GM12878 (cell line): ENCODE data around the gene ENPP7. TPM values are rescaled to one million over a fixed set of nuclear protein-coding genes. Genes with fewer than 3 reads are reported as not detected.

Source experiments
- ATAC-seq: fragments of 200-7000 bp; cut with Tn5 transposase; 3 replicates; pipeline ENCODE4 v1.9.1; 2020; ENCODE audit warnings: mild to moderate bottlenecking, moderate library complexity
- BruUV-seq: library from RNA; stranded (reverse); fragments of 400-500 nt; replicated peaks from 2 replicates; lab custom pipeline; 2021; lab: Mats Ljungman, UMichigan
- CTCF ChIA-PET: fragments of 300-600 bp; sonication (Branson Sonifier 250); formaldehyde crosslinking; extraction: SDS; loops from one replicate; lab custom pipeline; 2021; ENCODE audit warnings: inconsistent platforms; lab: Yijun Ruan, JAX
- POLR2A ChIA-PET: fragments of 350-600 bp; formaldehyde crosslinking; extraction: SDS; loops from one replicate; lab custom pipeline; 2021; ENCODE audit warnings: inconsistent platforms; lab: Charles Lee
- RAD21 ChIA-PET: fragments of 300-600 bp; sonication (Branson Sonifier 250); formaldehyde crosslinking; loops from one replicate; lab custom pipeline; 2023; ENCODE audit warnings: antibody characterized with exemption; ENCODE audit not compliant: unreplicated experiment; lab: Charles Lee
- SMC1A ChIA-PET: fragments of 300-600 bp; sonication (Branson Sonifier 250); formaldehyde crosslinking; loops from one replicate; lab custom pipeline; 2023; ENCODE audit not compliant: unreplicated experiment, uncharacterized antibody; lab: Charles Lee
- DNase-seq: peaks from one replicate; pipeline ENCODE4 v3.0.0-alpha.2; 2011; ENCODE audit warnings: low read depth, low spot score
- FAIRE-seq: peaks from 3 replicates; lab custom pipeline; 2011; peaks lifted over from hg19 to GRCh38; lab: Jason Lieb, UNC
- H2AFZ ChIP-seq: 2 replicates; pipeline ENCODE4 v1.6.0; 2011; ENCODE audit warnings: low read depth, low read length, control low read depth; ENCODE audit not compliant: control insufficient read depth
- H3K27ac ChIP-seq: 2 replicates; pipeline ENCODE4 v1.5.1; 2011; ENCODE audit warnings: control low read depth; ENCODE audit not compliant: control insufficient read depth, insufficient read depth
- H3K27me3 ChIP-seq, 2 experiments: replicated peaks in 1 of 2; 2 replicates each; pipeline versions ENCODE4 v1.6.0 to v1.6.1; 2011; ENCODE audit warnings: low read length in 1 of 2; ENCODE audit not compliant: control insufficient read depth in 2 of 2, insufficient read depth in 2 of 2
- H3K36me3 ChIP-seq, 2 experiments: 2 replicates each; pipeline ENCODE4 v1.5.1; 2011; ENCODE audit warnings: low read length in 1 of 2; ENCODE audit not compliant: control insufficient read depth in 2 of 2, insufficient read depth in 2 of 2
- H3K4me1 ChIP-seq: 2 replicates; pipeline ENCODE4 v1.6.1; 2011; ENCODE audit warnings: mild to moderate bottlenecking, low read length, moderate library complexity, mixed read lengths; ENCODE audit not compliant: control insufficient read depth, insufficient read depth
- H3K4me2 ChIP-seq: 2 replicates; pipeline ENCODE4 v1.6.0; 2011; ENCODE audit warnings: control low read depth; ENCODE audit not compliant: control insufficient read depth, insufficient read depth
- H3K4me3 ChIP-seq: fragments of 200-600 bp; sonication (generic); 2 replicates; pipeline ENCODE4 v1.5.1; 2016
- H3K79me2 ChIP-seq: 2 replicates; pipeline ENCODE4 v1.6.0; 2011; ENCODE audit warnings: low read length; ENCODE audit not compliant: control insufficient read depth, insufficient read depth
- H3K9ac ChIP-seq: 2 replicates; pipeline ENCODE4 v1.8.0; 2011; ENCODE audit warnings: low read length, control low read depth, mixed read lengths; ENCODE audit not compliant: control insufficient read depth, insufficient read depth
- H3K9me3 ChIP-seq: replicated peaks from 3 replicates; pipeline ENCODE4 v1.5.1; 2011; ENCODE audit warnings: mild to moderate bottlenecking, low read length; ENCODE audit not compliant: control insufficient read depth, insufficient read depth
- H4K20me1 ChIP-seq: 2 replicates; pipeline ENCODE4 v1.6.0; 2011; ENCODE audit not compliant: control insufficient read depth, insufficient read depth
- BHLHE40 ChIP-seq, 2 experiments: fragments of 450-650 bp in 1 of 2; IDR thresholded peaks; 2 replicates each; pipeline ENCODE4 v1.6.1; 2011 to 2017; ENCODE audit warnings: low read depth in 2 of 2, borderline replicate concordance in 1 of 2, improper control_type of control experiment in 1 of 2, low read length in 1 of 2, mild to moderate bottlenecking in 1 of 2
- CHD4 ChIP-seq: fragments of 200-600 bp; sonication (generic); IDR thresholded peaks from 2 replicates; pipeline ENCODE4 v1.6.1; 2016; ENCODE audit warnings: mild to moderate bottlenecking
- EED ChIP-seq: sonication (generic); IDR thresholded peaks from 2 replicates; pipeline ENCODE4 v1.6.1; 2016; ENCODE audit warnings: antibody characterized with exemption, low read depth
- HCFC1 ChIP-seq: fragments of 150-350 bp; IDR thresholded peaks from 2 replicates; pipeline ENCODE4 v1.6.1; 2014; ENCODE audit warnings: low read length
- MXI1 ChIP-seq: fragments of 150-350 bp; IDR thresholded peaks from 2 replicates; pipeline ENCODE4 v1.6.1; 2011; ENCODE audit warnings: low read depth, mild to moderate bottlenecking, inconsistent platforms, low read length, improper control_type of control experiment
- SIN3A ChIP-seq: IDR thresholded peaks from 2 replicates; pipeline ENCODE4 v1.6.1; 2012; ENCODE audit warnings: low read depth, low read length, improper control_type of control experiment
- TARDBP ChIP-seq: IDR thresholded peaks from 2 replicates; pipeline ENCODE4 v1.6.1; 2016; ENCODE audit warnings: borderline replicate concordance
- ZBED1 ChIP-seq: IDR thresholded peaks from 2 replicates; pipeline ENCODE4 v1.6.1; 2016; ENCODE audit warnings: borderline replicate concordance
- ZNF687 ChIP-seq: fragments of 450-650 bp; IDR thresholded peaks from 2 replicates; pipeline ENCODE4 v1.6.1; 2017; ENCODE audit warnings: mild to moderate bottlenecking, moderate library complexity
- WGBS: methylation state at CpG from one replicate; pipeline ENCODE4 v1.1.6; 2016; ENCODE audit warnings: low lambda C conversion rate; ENCODE audit not compliant: insufficient replicate concordance, insufficient coverage; ENCODE audit errors: missing lambda C conversion rate; 5-methylcytosine and 5-hydroxymethylcytosine counted together
- in situ Hi-C: fragments of 300-500 bp; cut with MboI; formaldehyde crosslinking; loops from 9 replicates; pipeline ENCODE4 v1.14.3; 2018; ENCODE audit warnings: mixed read lengths
- intact Hi-C: fragments of 100-400 bp; cut with micrococcal nuclease; formaldehyde crosslinking; loops from one replicate; pipeline ENCODE4 v1.14.2; 2022; ENCODE audit not compliant: unreplicated experiment
- polyA plus RNA-seq, 11 experiments: library from polyadenylated mRNA; depleted of rRNA in 4 of 11; unstranded in 6 of 11; stranded (reverse) in 5 of 11; fragments of >200 nt; fragmentation: Nextera tagmentation in 4 of 11; fragmentation: Illumina TruSeq in 1 of 11; extraction: Ambion mirVana in 4 of 11; extraction: Trizol in 1 of 11; gene quantifications; 1 replicate in 1 of 11; 2 replicates in 10 of 11; pipeline versions ENCODE4 v1.2.1 to v1.2.3, GENCODE V29; 2011 to 2016; ENCODE audit warnings: inconsistent platforms in 2 of 11, missing spikeins in 2 of 11, low read depth in 1 of 11
- total RNA-seq, 4 experiments: library from RNA; depleted of rRNA in 3 of 4; stranded (reverse); fragments of >200 nt in 3 of 4; fragmentation: Illumina TruSeq in 1 of 4; extraction: Trizol in 1 of 4; gene quantifications; 2 replicates each; pipeline versions ENCODE4 v1.2.1 to v1.2.3, GENCODE V29; 2013 to 2021

ENPP7 gene
- total and polyA plus RNA-seq, 10 of the 15 experiments (the other 5 are each of a cell fraction or from before 2014, with no cell fraction given) = 0.04 to 0.41 (median 0.18) TPM; not detected in 1

GRCh38 chr17:79757140-79757745, 26.5 kb downstream of the ENPP7 start:
- ChIA-PET CTCF (interaction anchor here (1.1 to 1.5 kb wide), 2 partner anchors 213 to 218 kb away, joined by 3 to 4 read pairs; no protein-coding TSS in a partner anchor), RAD21 (no interaction called here), POLR2A (no interaction called here), SMC1A (no interaction called here)
- Histone ChIP-seq H3K4me2 (no peak overlapping the region), H4K20me1 (no peaks in the 10 kb centered on the region), H3K9me3 (no peaks in the 10 kb centered on the region), H3K4me3 (no peak overlapping the region), H3K9ac (no peak overlapping the region), H3K27me3 (no peaks in the 10 kb centered on the region; a peak in 1 of 4 replicates), H2AFZ (no peak overlapping the region), H3K27ac (no peak overlapping the region), H3K36me3 (no peaks in the 10 kb centered on the region), H3K4me1 (no peaks in the 10 kb centered on the region; the same call in 1 of the 2 replicates), H3K79me2 (no peaks in the 10 kb centered on the region)
- intact Hi-C loops = no loop called here
- DNase-seq (no peak), ATAC-seq (no peak), FAIRE-seq (no peak)
- no peak for TF ChIP-seq ZNF687
- no peak for TF ChIP-seq MXI1
- TF ChIP-seq BHLHE40 (IDR thresholded peaks at IDR 0.05; ENCODE audit: borderline replicate concordance in 1 of 2, low read depth in 2 of 2, low read length in 1 of 2) = no peak
- no peak for TF ChIP-seq EED
- TF ChIP-seq ZBED1 = no peak
- TF ChIP-seq CHD4 = no peak
- no peak for TF ChIP-seq SIN3A
- no peak for TF ChIP-seq TARDBP
- no peak for TF ChIP-seq HCFC1
- WGBS = 62% methylated on average over 12 of the region's 15 CpGs
- in situ Hi-C loops = no loop called here
- no TSS peak for BruUV-seq
